Keratinocyte (primary cell): ENCODE data around the gene GRAMD4. TPM values are rescaled to one million over a fixed set of nuclear protein-coding genes. Genes with fewer than 3 reads are reported as not detected.

ENCODE experiments used
- DNase-seq: peaks from one replicate; pipeline ENCODE4 v3.0.0-alpha.2; 2011; ENCODE audit warnings: low read depth, missing footprints, low spot score
- FAIRE-seq: peaks from 2 replicates; lab custom pipeline; 2011; peaks lifted over from hg19 to GRCh38; lab: Jason Lieb, UNC
- H2AFZ ChIP-seq: 2 replicates; pipeline ENCODE4 v1.6.0; 2012; ENCODE audit warnings: low read length, control low read depth, inconsistent platforms; ENCODE audit not compliant: control insufficient read depth
- H3K27ac ChIP-seq: 2 replicates; pipeline ENCODE4 v1.5.1; 2011; ENCODE audit warnings: low read length; ENCODE audit not compliant: control insufficient read depth, insufficient read depth
- H3K27me3 ChIP-seq: 3 replicates; pipeline ENCODE4 v1.6.0; 2011; ENCODE audit warnings: low read length; ENCODE audit not compliant: control insufficient read depth, insufficient read depth; ENCODE audit errors: extremely low read depth
- H3K36me3 ChIP-seq, 2 experiments: 2 replicates in 1 of 2; 3 replicates in 1 of 2; pipeline ENCODE4 v1.5.1; 2011; ENCODE audit warnings: low read length in 2 of 2, mild to moderate bottlenecking in 1 of 2; ENCODE audit not compliant: control insufficient read depth in 2 of 2, insufficient read depth in 2 of 2; ENCODE audit errors: extremely low read depth in 1 of 2
- H3K4me1 ChIP-seq: 3 replicates; pipeline ENCODE4 v1.5.1; 2011; ENCODE audit warnings: low read length; ENCODE audit not compliant: control insufficient read depth, insufficient read depth; ENCODE audit errors: extremely low read depth
- H3K4me2 ChIP-seq: 3 replicates; pipeline ENCODE4 v1.6.0; 2011; ENCODE audit warnings: low read depth, low read length; ENCODE audit not compliant: control insufficient read depth, insufficient read depth; ENCODE audit errors: extremely low read depth
- H3K4me3 ChIP-seq, 3 experiments: fragments of 200-600 bp in 1 of 3; sonication (generic) in 1 of 3; 2 replicates in 2 of 3; 3 replicates in 1 of 3; pipeline ENCODE4 v1.5.1; 2011 to 2016; ENCODE audit warnings: low read length in 3 of 3, mild to moderate bottlenecking in 3 of 3, control low read depth in 2 of 3, inconsistent platforms in 1 of 3, low read depth in 1 of 3, mixed read lengths in 1 of 3, mixed run types in 1 of 3, moderate library complexity in 1 of 3; ENCODE audit not compliant: control insufficient read depth in 2 of 3, insufficient read depth in 2 of 3; ENCODE audit errors: extremely low read depth in 1 of 3
- H3K79me2 ChIP-seq: 2 replicates; pipeline ENCODE4 v1.6.0; 2012; ENCODE audit warnings: low read length; ENCODE audit not compliant: control insufficient read depth, insufficient read depth
- H3K9ac ChIP-seq: 3 replicates; pipeline ENCODE4 v1.6.0; 2011; ENCODE audit warnings: low read length; ENCODE audit not compliant: control insufficient read depth, insufficient read depth; ENCODE audit errors: extremely low read depth
- H3K9me1 ChIP-seq: 3 replicates; pipeline ENCODE4 v1.6.0; 2011; ENCODE audit warnings: low read length; ENCODE audit not compliant: control insufficient read depth, insufficient read depth; ENCODE audit errors: extremely low read depth
- H3K9me3 ChIP-seq: 2 replicates; pipeline ENCODE4 v1.5.1; 2012; ENCODE audit warnings: low read depth, low read length; ENCODE audit not compliant: control insufficient read depth
- H4K20me1 ChIP-seq: 3 replicates; pipeline ENCODE4 v1.6.0; 2011; ENCODE audit warnings: low read length; ENCODE audit not compliant: control insufficient read depth, insufficient read depth; ENCODE audit errors: extremely low read depth
- EZH2 ChIP-seq: IDR thresholded peaks from one replicate; pipeline ENCODE4 v1.6.1; 2012; ENCODE audit warnings: inconsistent platforms, mild to moderate bottlenecking, low read length, moderate library complexity
- dilution Hi-C: fragments of 300-500 bp; cut with MboI; formaldehyde crosslinking; loops from one replicate; pipeline ENCODE4 v1.7.0; 2020; ENCODE audit warnings: low sequenced_read_pairs; ENCODE audit not compliant: extremely low pct_ligation_motif_present
- polyA plus RNA-seq, 5 experiments: library from polyadenylated mRNA; depleted of rRNA in 3 of 5; stranded (reverse) in 3 of 5; stranded (forward) in 1 of 5; unstranded in 1 of 5; fragments of >200 nt; gene quantifications; 1 replicate in 1 of 5; 2 replicates in 3 of 5; 3 replicates in 1 of 5; pipeline versions ENCODE4 v1.2.1 to v1.2.3, GENCODE V29; 2011 to 2012; ENCODE audit warnings: missing spikeins in 2 of 5, low read depth in 1 of 5, low replicate concordance in 1 of 5
- TF ChIP-seq, protein P1 (sequence below), 3 experiments: IDR thresholded peaks in 1 of 3; conservative IDR thresholded peaks in 1 of 3; optimal IDR thresholded peaks in 1 of 3; 2 replicates in 2 of 3; 3 replicates in 1 of 3; pipeline versions ENCODE3 to v1.5.1; 2011; ENCODE audit warnings: low read length in 3 of 3, mild to moderate bottlenecking in 3 of 3, moderate library complexity in 2 of 3, control low read depth in 1 of 3, inconsistent platforms in 1 of 3; ENCODE audit not compliant: insufficient read depth in 2 of 3; ENCODE audit errors: extremely low read depth in 1 of 3

Gene GRAMD4
- polyA plus RNA-seq, 1 donor (not counting 4 experiments of a cell fraction or from before 2014, with no cell fraction given) = 17.3 TPM

DNA sequence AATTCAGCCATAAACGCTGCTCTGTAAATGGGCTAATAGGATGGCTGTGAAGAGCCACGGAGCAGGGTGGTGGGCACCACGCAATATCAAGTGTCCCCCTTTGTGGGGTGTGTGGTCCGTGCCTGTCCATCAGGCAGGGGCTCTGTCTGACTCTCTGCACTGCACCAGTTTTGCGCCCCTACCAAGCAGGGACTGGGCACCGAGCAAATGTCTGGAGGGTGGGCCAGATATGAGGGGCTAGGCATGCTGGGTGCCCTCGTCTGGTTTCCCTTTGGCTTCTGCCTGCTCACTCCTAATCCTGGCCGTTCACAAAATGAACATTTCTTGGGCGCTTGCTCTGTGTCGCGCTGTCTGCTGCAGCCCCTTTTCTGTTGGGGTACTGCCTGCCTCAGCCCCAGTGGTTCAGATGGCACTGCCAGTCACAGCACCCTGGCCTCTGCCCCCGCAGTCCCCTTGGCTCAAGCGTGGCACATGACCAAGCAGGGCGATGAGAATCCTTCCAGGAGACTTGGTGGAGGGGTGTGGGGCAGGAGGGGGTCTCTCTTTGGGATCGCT, 45.7 kb upstream of the GRAMD4 start:
- dilution Hi-C loops = no loop called here
- Histone ChIP-seq H3K36me3 (no peaks in the 10 kb centered on the region), H3K79me2 (peaks cover 8% of the 10 kb centered on the region), H3K9ac (no peak overlapping the region), H3K27me3 (no peaks in the 10 kb centered on the region), H4K20me1 (no peaks in the 10 kb centered on the region), H3K9me1 (no peaks in the 10 kb centered on the region), H3K4me2 (no peak overlapping the region), H3K4me1 (peaks cover 31% of the 10 kb centered on the region), H2AFZ (no peak overlapping the region), H3K4me3 (no peak overlapping the region), H3K27ac (no peak overlapping the region), H3K9me3 (peaks cover 4% of the 10 kb centered on the region)
- no peak for FAIRE-seq
- TF ChIP-seq, protein P1, sequence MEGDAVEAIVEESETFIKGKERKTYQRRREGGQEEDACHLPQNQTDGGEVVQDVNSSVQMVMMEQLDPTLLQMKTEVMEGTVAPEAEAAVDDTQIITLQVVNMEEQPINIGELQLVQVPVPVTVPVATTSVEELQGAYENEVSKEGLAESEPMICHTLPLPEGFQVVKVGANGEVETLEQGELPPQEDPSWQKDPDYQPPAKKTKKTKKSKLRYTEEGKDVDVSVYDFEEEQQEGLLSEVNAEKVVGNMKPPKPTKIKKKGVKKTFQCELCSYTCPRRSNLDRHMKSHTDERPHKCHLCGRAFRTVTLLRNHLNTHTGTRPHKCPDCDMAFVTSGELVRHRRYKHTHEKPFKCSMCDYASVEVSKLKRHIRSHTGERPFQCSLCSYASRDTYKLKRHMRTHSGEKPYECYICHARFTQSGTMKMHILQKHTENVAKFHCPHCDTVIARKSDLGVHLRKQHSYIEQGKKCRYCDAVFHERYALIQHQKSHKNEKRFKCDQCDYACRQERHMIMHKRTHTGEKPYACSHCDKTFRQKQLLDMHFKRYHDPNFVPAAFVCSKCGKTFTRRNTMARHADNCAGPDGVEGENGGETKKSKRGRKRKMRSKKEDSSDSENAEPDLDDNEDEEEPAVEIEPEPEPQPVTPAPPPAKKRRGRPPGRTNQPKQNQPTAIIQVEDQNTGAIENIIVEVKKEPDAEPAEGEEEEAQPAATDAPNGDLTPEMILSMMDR (optimal IDR thresholded peaks at IDR 0.05 in 1 of 3, IDR thresholded peaks at IDR 0.05 in 1 of 3, conservative IDR thresholded peaks at IDR 0.05 in 1 of 3; ENCODE audit: extremely low read depth in 1 of 3, insufficient read depth in 2 of 3, low read length in 3 of 3) = no peak
- TF ChIP-seq EZH2 = no peak
- no peak for DNase-seq

DNA sequence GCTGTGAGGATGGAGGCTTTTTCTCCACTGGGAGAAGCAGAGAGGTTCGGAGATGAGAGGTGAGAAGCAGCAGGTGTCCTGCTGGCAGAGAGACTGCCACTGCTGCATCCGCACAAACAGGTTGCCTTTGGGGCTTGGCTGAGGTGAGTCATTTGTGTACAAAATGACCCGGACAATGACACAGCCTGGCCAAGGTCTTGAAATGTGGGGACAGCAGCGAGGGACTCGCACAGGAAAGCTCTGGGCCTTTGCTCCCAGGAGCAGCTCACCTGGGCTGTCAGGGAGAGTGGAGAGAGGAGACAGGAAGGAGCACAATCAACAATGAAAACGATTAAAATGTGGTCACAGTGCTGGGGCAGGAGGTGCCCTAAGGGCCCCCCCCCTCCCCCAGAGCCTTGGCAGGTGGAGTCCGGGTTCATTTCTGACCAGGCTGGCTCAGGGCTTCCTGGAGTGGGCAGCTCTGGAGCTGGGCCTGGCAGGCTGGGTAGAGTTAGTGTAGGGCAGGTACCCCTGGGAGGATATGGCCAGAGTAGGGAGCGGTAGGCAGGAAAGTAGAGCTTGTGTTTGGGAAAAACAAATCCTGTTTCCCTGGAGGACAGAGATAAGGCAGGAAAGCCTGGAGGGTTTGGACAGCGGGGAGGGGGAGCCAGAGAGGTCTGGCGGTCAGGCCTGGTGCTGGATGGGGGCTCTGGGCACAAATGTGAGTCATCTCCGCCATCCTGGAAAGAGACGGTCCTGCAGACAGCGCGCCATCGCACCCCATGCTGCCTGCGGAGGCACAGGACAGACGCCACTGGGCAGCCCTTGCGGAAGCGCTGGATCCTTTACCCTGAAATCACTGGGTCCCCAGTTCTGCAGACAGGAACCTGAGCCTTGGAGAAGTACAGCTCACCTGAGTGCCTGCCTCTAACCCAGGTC, 44.9 kb upstream of the GRAMD4 start:
- Histone ChIP-seq H3K9ac (no peak overlapping the region), H3K4me3 (no peak overlapping the region), H3K9me3 (peaks cover 4% of the 10 kb centered on the region), H3K36me3 (no peaks in the 10 kb centered on the region), H3K4me1 (peaks cover 38% of the 10 kb centered on the region), H3K9me1 (no peaks in the 10 kb centered on the region), H3K79me2 (peaks cover 15% of the 10 kb centered on the region), H2AFZ (no peak overlapping the region), H3K27me3 (no peaks in the 10 kb centered on the region), H4K20me1 (no peaks in the 10 kb centered on the region), H3K4me2 (no peak overlapping the region), H3K27ac (no peak overlapping the region)
- dilution Hi-C loops = no loop called here
- TF ChIP-seq, protein P1 (optimal IDR thresholded peaks at IDR 0.05 in 1 of 3, IDR thresholded peaks at IDR 0.05 in 1 of 3, conservative IDR thresholded peaks at IDR 0.05 in 1 of 3; ENCODE audit: extremely low read depth in 1 of 3, insufficient read depth in 2 of 3, low read length in 3 of 3) = no peak
- no peak for TF ChIP-seq EZH2
- DNase-seq = no peak
- no peak for FAIRE-seq
